Measurements from ENCODE around the gene GORASP2. TPM values are rescaled to one million over a fixed set of nuclear protein-coding genes. Genes with fewer than 3 reads are reported as not detected.

Gene GORASP2
- total RNA-seq, 2 donors from 2014 or later: 51.6 to 65.0 TPM

Other genes starting within 250 kb of the GORASP2 start
- gene SP5, start 213.9 kb upstream of the GORASP2 start, total RNA-seq: under 1 TPM in 1 of 2 donors, not detected in 1; 0.19 TPM
- not detected for gene ERICH2, start 158.9 kb upstream of the GORASP2 start, total RNA-seq
- 1 to 10 TPM in 1 of 2 donors, under 1 TPM in 1; 0.73 to 7.1 TPM for gene GAD1, start 112.4 kb upstream of the GORASP2 start, total RNA-seq
- 10 to 100 TPM; 54.5 to 64.0 TPM for gene TLK1, start 231.6 kb downstream of the GORASP2 start, total RNA-seq